GM12892 (cell line): ENCODE data around the gene TOMM22.

Source experiments
- POLR2A ChIP-seq: IDR thresholded peaks from 2 replicates; pipeline ENCODE4 v1.6.1; 2011; ENCODE audit warnings: low read depth, low read length, control low read depth
- POLR2AphosphoS5 ChIP-seq: IDR thresholded peaks from 2 replicates; pipeline ENCODE4 v1.6.1; 2011; ENCODE audit warnings: low read depth, low read length, control low read depth

- no peak for TF ChIP-seq POLR2AphosphoS5
- no peak for TF ChIP-seq POLR2A
Measured at GRCh38 chr22:38731703-38732161, 50.0 kb downstream of the TOMM22 start.
